OCI-LY1 (cell line): ENCODE data around the gene DOCK7.

ENCODE experiments used
- H2AFZ ChIP-seq: fragments of 200-600 bp; sonication (generic), shearing (Covaris generic); 2 replicates; pipeline ENCODE4 v1.6.0; 2014; ENCODE audit warnings: antibody characterized with exemption, mild to moderate bottlenecking, low read length
- H3F3A ChIP-seq: fragments of 200-600 bp; sonication (generic), shearing (Covaris generic); 2 replicates; pipeline ENCODE4 v1.6.0; 2014; ENCODE audit warnings: mild to moderate bottlenecking, antibody characterized with exemption, low read length, moderate library complexity; ENCODE audit not compliant: insufficient read depth
- H3K27ac ChIP-seq: fragments of 200-600 bp; sonication (generic); 2 replicates; pipeline ENCODE4 v1.5.1; 2014; ENCODE audit warnings: low read length, mixed run types, mild to moderate bottlenecking, low read depth; ENCODE audit not compliant: poor library complexity, severe bottlenecking
- H3K27me3 ChIP-seq: fragments of 200-600 bp; sonication (generic); 2 replicates; pipeline ENCODE4 v1.6.0; 2014; ENCODE audit warnings: antibody characterized with exemption, mild to moderate bottlenecking, low read length, moderate library complexity; ENCODE audit not compliant: insufficient read depth
- H3K36me3 ChIP-seq: fragments of 200-600 bp; sonication (generic); 2 replicates; pipeline ENCODE4 v1.6.1; 2014; ENCODE audit warnings: mild to moderate bottlenecking, antibody characterized with exemption, low read length, moderate library complexity, mixed read lengths; ENCODE audit not compliant: insufficient read depth
- H3K4me1 ChIP-seq: fragments of 200-600 bp; sonication (generic); 2 replicates; pipeline ENCODE4 v1.5.1; 2014; ENCODE audit warnings: mild to moderate bottlenecking, low read length, moderate library complexity; ENCODE audit not compliant: insufficient read depth, severe bottlenecking
- H3K4me2 ChIP-seq: fragments of 200-600 bp; sonication (generic), shearing (Covaris generic); 2 replicates; pipeline ENCODE4 v1.6.1; 2014; ENCODE audit warnings: low read length
- H3K4me3 ChIP-seq: fragments of 200-600 bp; sonication (generic); 2 replicates; pipeline ENCODE4 v1.5.1; 2014; ENCODE audit warnings: low read length, low read depth, mild to moderate bottlenecking, mixed read lengths; ENCODE audit not compliant: poor library complexity, severe bottlenecking
- H3K79me2 ChIP-seq: fragments of 200-600 bp; shearing (Covaris generic); 2 replicates; pipeline ENCODE4 v1.6.1; 2016; ENCODE audit warnings: mixed run types, low read length, mixed read lengths; ENCODE audit not compliant: insufficient read depth
- H3K9ac ChIP-seq: fragments of 200-600 bp; sonication (generic), shearing (Covaris generic); 2 replicates; pipeline ENCODE4 v1.6.1; 2014; ENCODE audit warnings: mild to moderate bottlenecking, low read length, mixed read lengths
- H3K9me2 ChIP-seq: fragments of 200-600 bp; sonication (generic), shearing (Covaris generic); 2 replicates; pipeline ENCODE4 v1.6.1; 2014; ENCODE audit warnings: low read depth, mild to moderate bottlenecking, low read length, mixed read lengths
- H3K9me3 ChIP-seq: fragments of 200-600 bp; shearing (Covaris generic); 2 replicates; pipeline ENCODE4 v1.6.1; 2014; ENCODE audit warnings: low read length, mixed read lengths
- H4K20me1 ChIP-seq: fragments of 200-600 bp; sonication (generic), shearing (Covaris generic); 2 replicates; pipeline ENCODE4 v1.6.0; 2016; ENCODE audit warnings: mild to moderate bottlenecking, low read length; ENCODE audit not compliant: insufficient read depth
- EZH2 ChIP-seq: fragments of 200-600 bp; sonication (generic), shearing (Covaris generic); IDR thresholded peaks from 2 replicates; pipeline ENCODE4 v1.8.0; 2017; ENCODE audit warnings: borderline replicate concordance, mixed run types, mild to moderate bottlenecking, antibody characterized with exemption, low read length, moderate library complexity, mixed read lengths
- TF ChIP-seq, protein P1 (sequence below): fragments of 200-600 bp; sonication (generic), shearing (Covaris generic); IDR thresholded peaks from 2 replicates; pipeline ENCODE4 v1.5.1; 2017; ENCODE audit warnings: mild to moderate bottlenecking, antibody characterized with exemption, low read length, moderate library complexity, mixed read lengths

Gene DOCK7

DNA sequence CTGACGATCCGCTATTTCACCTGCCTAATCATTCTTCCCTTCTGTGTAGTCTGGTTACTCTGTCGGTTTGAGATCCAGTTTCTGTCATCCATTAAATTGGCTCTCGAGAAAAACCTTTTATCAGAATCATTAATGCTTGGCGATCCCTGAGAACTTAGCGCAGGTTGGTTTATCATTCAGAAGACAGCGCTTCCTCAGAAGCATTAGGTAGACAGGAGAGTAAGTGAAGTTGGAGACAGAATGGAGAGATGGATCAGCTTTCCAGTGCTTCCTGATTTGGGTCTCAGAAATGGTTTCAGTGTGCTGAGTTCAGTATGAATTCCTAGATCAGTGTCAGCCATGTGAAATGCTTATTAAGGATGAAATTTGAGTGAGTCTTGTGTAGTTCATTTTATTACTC is 250.0 kb downstream of the DOCK7 start:
- H3K9ac ChIP-seq = peak overlapping the region; percentile 88
- H4K20me1 ChIP-seq = no peaks in the 10 kb centered on the region

DNA sequence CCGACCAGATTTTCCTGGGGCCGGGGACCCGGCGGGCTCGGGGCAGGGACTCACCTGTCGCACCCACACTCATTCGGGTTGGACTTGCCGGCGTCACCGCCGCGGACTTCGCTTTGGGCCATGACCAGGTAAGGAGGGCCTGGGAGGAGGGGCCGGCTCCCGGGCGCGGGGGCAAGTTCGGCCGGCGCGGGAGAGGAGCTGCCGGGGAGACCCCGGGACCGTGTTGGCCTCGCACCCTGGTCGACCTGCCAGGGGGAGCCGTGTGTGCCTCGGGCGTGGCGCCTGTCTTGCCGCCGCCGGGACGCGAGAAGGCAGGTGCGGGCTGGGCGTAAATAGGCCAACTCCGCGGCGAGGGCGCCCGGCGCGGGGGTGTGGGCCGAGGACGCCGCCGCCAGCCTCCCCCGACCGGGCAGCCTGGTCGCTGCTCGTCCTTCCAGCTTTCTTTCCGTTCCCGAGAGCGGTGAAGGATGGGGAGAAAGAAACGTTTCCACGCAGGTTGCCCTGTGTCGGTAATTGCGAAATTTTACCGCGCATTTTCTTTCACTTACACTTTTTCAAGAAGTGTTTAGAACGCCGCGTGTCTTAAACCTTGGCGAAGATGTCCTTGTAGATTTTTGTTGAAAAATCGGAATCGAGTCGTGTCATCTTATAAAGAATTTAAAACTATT is 250.8 kb downstream of the DOCK7 start:
- peak overlapping the region; percentile 73 for H3K4me2 ChIP-seq
- H3K36me3 ChIP-seq = peaks cover 21% of the 10 kb centered on the region
- H3K9me2 ChIP-seq = no peaks in the 10 kb centered on the region
- H3K4me3 ChIP-seq = peak overlapping the region; percentile 86
- TF ChIP-seq EZH2 = no peak
- TF ChIP-seq, protein P1, sequence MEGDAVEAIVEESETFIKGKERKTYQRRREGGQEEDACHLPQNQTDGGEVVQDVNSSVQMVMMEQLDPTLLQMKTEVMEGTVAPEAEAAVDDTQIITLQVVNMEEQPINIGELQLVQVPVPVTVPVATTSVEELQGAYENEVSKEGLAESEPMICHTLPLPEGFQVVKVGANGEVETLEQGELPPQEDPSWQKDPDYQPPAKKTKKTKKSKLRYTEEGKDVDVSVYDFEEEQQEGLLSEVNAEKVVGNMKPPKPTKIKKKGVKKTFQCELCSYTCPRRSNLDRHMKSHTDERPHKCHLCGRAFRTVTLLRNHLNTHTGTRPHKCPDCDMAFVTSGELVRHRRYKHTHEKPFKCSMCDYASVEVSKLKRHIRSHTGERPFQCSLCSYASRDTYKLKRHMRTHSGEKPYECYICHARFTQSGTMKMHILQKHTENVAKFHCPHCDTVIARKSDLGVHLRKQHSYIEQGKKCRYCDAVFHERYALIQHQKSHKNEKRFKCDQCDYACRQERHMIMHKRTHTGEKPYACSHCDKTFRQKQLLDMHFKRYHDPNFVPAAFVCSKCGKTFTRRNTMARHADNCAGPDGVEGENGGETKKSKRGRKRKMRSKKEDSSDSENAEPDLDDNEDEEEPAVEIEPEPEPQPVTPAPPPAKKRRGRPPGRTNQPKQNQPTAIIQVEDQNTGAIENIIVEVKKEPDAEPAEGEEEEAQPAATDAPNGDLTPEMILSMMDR = no peak
- peaks cover 38% of the 10 kb centered on the region for H3K4me1 ChIP-seq
- H3F3A ChIP-seq = no peaks in the 10 kb centered on the region
- H3K79me2 ChIP-seq = peaks cover 54% of the 10 kb centered on the region
- H3K9ac ChIP-seq = peak overlapping the region; percentile 88
- no peaks in the 10 kb centered on the region for H4K20me1 ChIP-seq
- H3K9me3 ChIP-seq = no peaks in the 10 kb centered on the region
- peak overlapping the region; percentile 92 for H3K27ac ChIP-seq
- H3K27me3 ChIP-seq = no peaks in the 10 kb centered on the region
- H2AFZ ChIP-seq = no peak overlapping the region

More for the DNA sequence above, 250.0 kb downstream of the DOCK7 start:
- H3K27me3 ChIP-seq = no peaks in the 10 kb centered on the region
- peaks cover 56% of the 10 kb centered on the region for H3K79me2 ChIP-seq
- peaks cover 28% of the 10 kb centered on the region for H3K36me3 ChIP-seq
- TF ChIP-seq EZH2 = no peak
- TF ChIP-seq, protein P1 = no peak
- no peak overlapping the region for H2AFZ ChIP-seq
- H3K9me3 ChIP-seq = no peaks in the 10 kb centered on the region
- peaks cover 38% of the 10 kb centered on the region for H3K4me1 ChIP-seq
- H3K4me3 ChIP-seq = peak overlapping the region; percentile 86
- H3F3A ChIP-seq = no peaks in the 10 kb centered on the region
- H3K9me2 ChIP-seq = no peaks in the 10 kb centered on the region
- H3K4me2 ChIP-seq = peak overlapping the region; percentile 73
- peak overlapping the region; percentile 92 for H3K27ac ChIP-seq

DNA sequence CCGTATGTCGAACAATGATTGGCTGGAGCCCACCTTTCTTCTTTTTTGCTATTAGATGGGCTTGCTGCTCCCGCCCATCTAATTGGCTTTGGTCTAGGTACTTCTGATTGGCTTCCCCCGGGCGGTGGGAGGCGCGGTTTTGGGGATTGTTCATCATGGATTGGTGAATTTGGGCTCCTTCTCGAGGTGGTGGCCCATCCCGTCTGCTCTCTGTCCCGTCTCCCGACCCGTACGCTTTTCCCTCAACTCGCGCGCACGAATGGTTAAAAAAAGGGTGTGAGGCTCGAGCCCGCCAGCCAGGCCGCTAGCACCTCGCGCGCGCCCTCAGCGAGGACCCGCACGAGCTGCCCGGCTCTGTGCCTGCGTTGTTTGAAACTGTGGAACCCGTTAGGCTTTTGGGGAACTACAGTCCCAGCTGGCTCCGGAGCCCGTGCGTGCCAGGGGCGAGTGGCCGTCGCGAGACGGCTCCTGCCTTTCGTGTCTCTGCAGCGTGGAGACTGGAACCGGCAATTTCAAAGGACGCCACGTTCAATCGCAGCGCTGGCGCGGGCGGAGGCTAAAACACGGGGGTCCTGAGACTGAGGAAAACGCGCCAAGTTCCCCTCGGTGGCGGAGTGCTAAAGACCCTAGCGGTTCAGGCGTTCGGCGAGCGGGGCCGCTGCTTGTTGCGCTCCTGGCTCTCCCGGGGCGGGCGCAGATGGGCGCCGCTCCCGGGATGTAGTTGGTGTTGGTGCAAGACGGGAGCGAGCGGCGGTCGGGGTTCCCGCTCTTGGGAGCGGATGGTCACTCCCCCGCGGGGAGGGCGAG is 251.5 kb downstream of the DOCK7 start, which contains the start of gene USP1:
USP1 (plus strand) TSS at position 584 of the 807 bp plus-strand sequence. CDS start 2,819 bp downstream, outside the sequence.
- no peak within 1 kb of the TSS for H2AFZ ChIP-seq
- H4K20me1 ChIP-seq = no peaks in the 10 kb centered on the region
- H3K27me3 ChIP-seq = no peaks in the 10 kb centered on the region
- H3K4me2 ChIP-seq = peak within 1 kb of the TSS; percentile 73
- H3K79me2 ChIP-seq = peaks cover 46% of the 10 kb centered on the region
- TF ChIP-seq, protein P1 = no peak
- no peak for TF ChIP-seq EZH2
- no peaks in the 10 kb centered on the region for H3K9me3 ChIP-seq
- peak within 1 kb of the TSS; percentile 86 for H3K4me3 ChIP-seq
- H3K27ac ChIP-seq = peak within 1 kb of the TSS; percentile 92
- H3K9ac ChIP-seq = peak within 1 kb of the TSS; percentile 90
- H3K9me2 ChIP-seq = no peaks in the 10 kb centered on the region
- no peaks in the 10 kb centered on the region for H3F3A ChIP-seq
- H3K4me1 ChIP-seq = peaks cover 38% of the 10 kb centered on the region
- H3K36me3 ChIP-seq = peaks cover 13% of the 10 kb centered on the region
